SK-N-SH treated with all-trans-retinoic acid at 6 μM for 48 hours (cell line): ENCODE results near the gene GPR183.

Experiments used
- ATAC-seq: fragments of 200-7000 bp; cut with Tn5 transposase; 3 replicates; pipeline ENCODE4 v1.9.1; 2020; ENCODE audit warnings: mild to moderate bottlenecking, moderate library complexity
- ARNTL ChIP-seq: fragments of 450-650 bp; formaldehyde crosslinking; IDR thresholded peaks from 2 replicates; pipeline ENCODE4 v1.5.0; 2020; ENCODE audit warnings: low read depth, mild to moderate bottlenecking, moderate library complexity, borderline replicate concordance
- BACH2 ChIP-seq: fragments of 250-450 bp; sonication (Bioruptor Pico); IDR thresholded peaks from 2 replicates; pipeline ENCODE4 v1.9.0; 2021; ENCODE audit warnings: mild to moderate bottlenecking, borderline replicate concordance
- CSDC2 ChIP-seq: fragments of 250-450 bp; sonication (Bioruptor Pico); IDR thresholded peaks from 2 replicates; pipeline ENCODE4 v1.5.0; 2020; ENCODE audit warnings: mild to moderate bottlenecking, moderate library complexity
- ESRRG ChIP-seq: fragments of 250-450 bp; sonication (Bioruptor Pico); IDR thresholded peaks from 2 replicates; pipeline ENCODE4 v1.6.1; 2021; ENCODE audit warnings: mild to moderate bottlenecking
- GLIS3 ChIP-seq: fragments of 250-450 bp; sonication (Bioruptor Pico); IDR thresholded peaks from 2 replicates; pipeline ENCODE4 v1.5.0; 2020; ENCODE audit warnings: mild to moderate bottlenecking, moderate library complexity
- ISL1 ChIP-seq: fragments of 250-450 bp; sonication (Bioruptor Pico); IDR thresholded peaks from 2 replicates; pipeline ENCODE4 v2.1.2; 2022; ENCODE audit warnings: mild to moderate bottlenecking, moderate library complexity
- OSR1 ChIP-seq: fragments of 250-450 bp; sonication (Bioruptor Pico); IDR thresholded peaks from 2 replicates; pipeline ENCODE4 v1.8.0; 2022; ENCODE audit warnings: moderate library complexity, mild to moderate bottlenecking, inconsistent platforms
- PPARA ChIP-seq: fragments of 250-450 bp; sonication (Bioruptor Pico); IDR thresholded peaks from 2 replicates; pipeline ENCODE4 v1.5.0; 2020; ENCODE audit warnings: mild to moderate bottlenecking, borderline replicate concordance
- RARB ChIP-seq: fragments of 250-450 bp; sonication (Bioruptor Pico); IDR thresholded peaks from 2 replicates; pipeline ENCODE4 v1.8.0; 2021; ENCODE audit warnings: mild to moderate bottlenecking, moderate library complexity
- SNAI2 ChIP-seq: fragments of 250-450 bp; sonication (Bioruptor Pico); IDR thresholded peaks from 2 replicates; pipeline ENCODE4 v1.5.0; 2020; ENCODE audit warnings: mild to moderate bottlenecking, moderate library complexity
- TCF4 ChIP-seq: fragments of 250-450 bp; sonication (Bioruptor Pico); IDR thresholded peaks from 2 replicates; pipeline ENCODE4 v1.8.0; 2021; ENCODE audit warnings: mild to moderate bottlenecking, moderate library complexity, borderline replicate concordance
- TOX ChIP-seq: fragments of 250-450 bp; sonication (Bioruptor Pico); IDR thresholded peaks from 2 replicates; pipeline ENCODE4 v1.8.0; 2021; ENCODE audit warnings: mild to moderate bottlenecking, moderate library complexity, borderline replicate concordance
- ZC3H10 ChIP-seq: fragments of 250-450 bp; sonication (Bioruptor Pico); IDR thresholded peaks from 2 replicates; pipeline ENCODE4 v1.5.1; 2021; ENCODE audit warnings: mild to moderate bottlenecking, moderate library complexity
- ZFP3 ChIP-seq: fragments of 250-450 bp; sonication (Bioruptor Pico); IDR thresholded peaks from 2 replicates; pipeline ENCODE4 v1.5.0; 2020; ENCODE audit warnings: mild to moderate bottlenecking, moderate library complexity
- ZNF565 ChIP-seq: fragments of 450-650 bp; formaldehyde crosslinking; conservative IDR thresholded peaks from 2 replicates; pipeline ENCODE4 v1.5.0; 2020; ENCODE audit warnings: low read depth, mild to moderate bottlenecking, moderate library complexity
- ZNF8 ChIP-seq: fragments of 450-650 bp; formaldehyde crosslinking; IDR thresholded peaks from 2 replicates; pipeline ENCODE4 v1.5.0; 2020; ENCODE audit warnings: mild to moderate bottlenecking, moderate library complexity
- TF ChIP-seq, protein P1 (sequence below): fragments of 250-450 bp; sonication (Bioruptor Pico); IDR thresholded peaks from 2 replicates; pipeline ENCODE4 v1.8.0; 2021; ENCODE audit warnings: low read depth, mild to moderate bottlenecking, moderate library complexity, borderline replicate concordance
- TF ChIP-seq, protein P2 (sequence below): fragments of 250-450 bp; sonication (Bioruptor Pico); IDR thresholded peaks from 2 replicates; pipeline ENCODE4 v1.8.0; 2020; ENCODE audit warnings: mild to moderate bottlenecking, moderate library complexity, borderline replicate concordance
- TF ChIP-seq, protein P3 (sequence below): fragments of 250-450 bp; sonication (Bioruptor Pico); IDR thresholded peaks from 2 replicates; pipeline ENCODE4 v1.5.1; 2021; ENCODE audit warnings: mild to moderate bottlenecking, moderate library complexity
- TF ChIP-seq, protein P4 (sequence below): fragments of 250-450 bp; sonication (Bioruptor Pico); IDR thresholded peaks from 2 replicates; pipeline ENCODE4 v1.5.1; 2020; ENCODE audit warnings: low read depth, mild to moderate bottlenecking, moderate library complexity
- TF ChIP-seq, protein P5 (sequence below): fragments of 250-450 bp; sonication (Bioruptor Pico); IDR thresholded peaks from 2 replicates; pipeline ENCODE4 v1.5.0; 2020; ENCODE audit warnings: mild to moderate bottlenecking, moderate library complexity

GPR183 gene

DNA sequence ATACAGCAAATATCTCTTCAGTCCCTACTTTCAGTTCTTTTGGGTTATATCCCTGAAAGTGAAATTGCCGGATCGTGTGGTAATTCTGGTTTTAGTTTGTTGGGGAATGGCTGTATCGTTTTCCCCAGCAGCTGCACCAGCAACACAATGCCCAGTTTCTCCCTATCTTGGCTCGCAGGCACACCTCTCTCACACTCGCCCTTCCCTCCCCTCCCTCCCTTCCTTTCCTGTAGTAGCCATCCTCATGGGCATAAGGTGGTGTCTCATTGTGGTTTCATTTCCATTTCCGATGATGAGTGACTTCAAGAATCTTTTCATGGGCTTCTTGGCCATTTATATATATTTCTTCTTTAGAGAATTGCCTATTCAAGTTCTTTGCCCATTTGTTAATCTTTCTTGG is 40.4 kb downstream of the GPR183 start:
- no peak for ATAC-seq
- TF ChIP-seq ESRRG (CRISPR knock-in tag), result no peak
- TF ChIP-seq, all 23 proteins: peak for 0

DNA sequence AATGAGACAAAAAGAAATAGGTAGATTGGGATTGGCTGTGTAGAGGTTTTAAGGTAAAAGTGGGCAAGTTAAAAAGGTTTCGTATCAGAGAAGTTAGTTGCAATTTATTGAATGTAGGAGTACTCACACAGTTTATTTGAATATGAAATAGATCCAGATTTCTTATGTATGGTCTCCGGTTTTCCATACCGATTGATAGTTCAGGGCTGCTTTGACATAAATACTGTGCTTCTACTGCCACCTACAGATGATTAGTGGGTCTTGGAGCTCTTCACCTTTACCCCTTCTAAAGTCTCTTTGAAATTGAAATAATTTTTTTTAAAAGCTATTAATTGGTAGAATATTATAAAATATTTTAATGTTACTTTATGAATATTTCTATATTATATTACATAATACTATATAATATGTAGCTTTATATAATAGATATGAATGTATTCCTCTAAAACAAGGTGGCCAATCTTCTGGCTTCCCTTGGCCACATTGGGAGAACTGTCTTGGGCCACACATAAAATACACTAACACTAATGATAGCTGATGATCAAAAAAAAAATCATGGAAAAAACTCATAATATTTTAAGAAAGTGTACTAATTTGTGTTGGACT is 41.3 kb downstream of the GPR183 start:
- peak; percentile 84 for ATAC-seq
- TF ChIP-seq ESRRG (CRISPR knock-in tag) (no peak), RARB (CRISPR knock-in tag) (no peak), TOX (CRISPR knock-in tag) (no peak), GLIS3 (CRISPR knock-in tag) (no peak), BACH2 (CRISPR knock-in tag) (no peak), OSR1 (CRISPR knock-in tag) (no peak), ZNF8 (no peak), ISL1 (CRISPR knock-in tag) (no peak), ZFP3 (CRISPR knock-in tag) (no peak), CSDC2 (CRISPR knock-in tag) (no peak), SNAI2 (CRISPR knock-in tag) (no peak), ARNTL (CRISPR knock-in tag) (no peak), PPARA (CRISPR knock-in tag) (no peak), ZNF565 (CRISPR knock-in tag) (no peak), ZC3H10 (CRISPR knock-in tag) (no peak)
- TF ChIP-seq, protein P1, sequence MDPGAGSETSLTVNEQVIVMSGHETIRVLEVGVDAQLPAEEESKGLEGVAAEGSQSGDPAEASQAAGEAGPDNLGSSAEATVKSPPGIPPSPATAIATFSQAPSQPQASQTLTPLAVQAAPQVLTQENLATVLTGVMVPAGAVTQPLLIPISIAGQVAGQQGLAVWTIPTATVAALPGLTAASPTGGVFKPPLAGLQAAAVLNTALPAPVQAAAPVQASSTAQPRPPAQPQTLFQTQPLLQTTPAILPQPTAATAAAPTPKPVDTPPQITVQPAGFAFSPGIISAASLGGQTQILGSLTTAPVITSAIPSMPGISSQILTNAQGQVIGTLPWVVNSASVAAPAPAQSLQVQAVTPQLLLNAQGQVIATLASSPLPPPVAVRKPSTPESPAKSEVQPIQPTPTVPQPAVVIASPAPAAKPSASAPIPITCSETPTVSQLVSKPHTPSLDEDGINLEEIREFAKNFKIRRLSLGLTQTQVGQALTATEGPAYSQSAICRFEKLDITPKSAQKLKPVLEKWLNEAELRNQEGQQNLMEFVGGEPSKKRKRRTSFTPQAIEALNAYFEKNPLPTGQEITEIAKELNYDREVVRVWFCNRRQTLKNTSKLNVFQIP, result no peak
- TF ChIP-seq, protein P2, sequence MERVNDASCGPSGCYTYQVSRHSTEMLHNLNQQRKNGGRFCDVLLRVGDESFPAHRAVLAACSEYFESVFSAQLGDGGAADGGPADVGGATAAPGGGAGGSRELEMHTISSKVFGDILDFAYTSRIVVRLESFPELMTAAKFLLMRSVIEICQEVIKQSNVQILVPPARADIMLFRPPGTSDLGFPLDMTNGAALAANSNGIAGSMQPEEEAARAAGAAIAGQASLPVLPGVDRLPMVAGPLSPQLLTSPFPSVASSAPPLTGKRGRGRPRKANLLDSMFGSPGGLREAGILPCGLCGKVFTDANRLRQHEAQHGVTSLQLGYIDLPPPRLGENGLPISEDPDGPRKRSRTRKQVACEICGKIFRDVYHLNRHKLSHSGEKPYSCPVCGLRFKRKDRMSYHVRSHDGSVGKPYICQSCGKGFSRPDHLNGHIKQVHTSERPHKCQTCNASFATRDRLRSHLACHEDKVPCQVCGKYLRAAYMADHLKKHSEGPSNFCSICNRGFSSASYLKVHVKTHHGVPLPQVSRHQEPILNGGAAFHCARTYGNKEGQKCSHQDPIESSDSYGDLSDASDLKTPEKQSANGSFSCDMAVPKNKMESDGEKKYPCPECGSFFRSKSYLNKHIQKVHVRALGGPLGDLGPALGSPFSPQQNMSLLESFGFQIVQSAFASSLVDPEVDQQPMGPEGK (CRISPR knock-in tag), result no peak
- TF ChIP-seq, protein P3, sequence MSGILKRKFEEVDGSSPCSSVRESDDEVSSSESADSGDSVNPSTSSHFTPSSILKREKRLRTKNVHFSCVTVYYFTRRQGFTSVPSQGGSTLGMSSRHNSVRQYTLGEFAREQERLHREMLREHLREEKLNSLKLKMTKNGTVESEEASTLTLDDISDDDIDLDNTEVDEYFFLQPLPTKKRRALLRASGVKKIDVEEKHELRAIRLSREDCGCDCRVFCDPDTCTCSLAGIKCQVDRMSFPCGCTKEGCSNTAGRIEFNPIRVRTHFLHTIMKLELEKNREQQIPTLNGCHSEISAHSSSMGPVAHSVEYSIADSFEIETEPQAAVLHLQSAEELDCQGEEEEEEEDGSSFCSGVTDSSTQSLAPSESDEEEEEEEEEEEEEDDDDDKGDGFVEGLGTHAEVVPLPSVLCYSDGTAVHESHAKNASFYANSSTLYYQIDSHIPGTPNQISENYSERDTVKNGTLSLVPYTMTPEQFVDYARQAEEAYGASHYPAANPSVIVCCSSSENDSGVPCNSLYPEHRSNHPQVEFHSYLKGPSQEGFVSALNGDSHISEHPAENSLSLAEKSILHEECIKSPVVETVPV (CRISPR knock-in tag), result no peak
- TF ChIP-seq, protein P4, sequence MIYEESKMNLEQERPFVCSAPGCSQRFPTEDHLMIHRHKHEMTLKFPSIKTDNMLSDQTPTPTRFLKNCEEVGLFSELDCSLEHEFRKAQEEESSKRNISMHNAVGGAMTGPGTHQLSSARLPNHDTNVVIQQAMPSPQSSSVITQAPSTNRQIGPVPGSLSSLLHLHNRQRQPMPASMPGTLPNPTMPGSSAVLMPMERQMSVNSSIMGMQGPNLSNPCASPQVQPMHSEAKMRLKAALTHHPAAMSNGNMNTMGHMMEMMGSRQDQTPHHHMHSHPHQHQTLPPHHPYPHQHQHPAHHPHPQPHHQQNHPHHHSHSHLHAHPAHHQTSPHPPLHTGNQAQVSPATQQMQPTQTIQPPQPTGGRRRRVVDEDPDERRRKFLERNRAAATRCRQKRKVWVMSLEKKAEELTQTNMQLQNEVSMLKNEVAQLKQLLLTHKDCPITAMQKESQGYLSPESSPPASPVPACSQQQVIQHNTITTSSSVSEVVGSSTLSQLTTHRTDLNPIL (CRISPR knock-in tag), result no peak
- TF ChIP-seq, protein P5, sequence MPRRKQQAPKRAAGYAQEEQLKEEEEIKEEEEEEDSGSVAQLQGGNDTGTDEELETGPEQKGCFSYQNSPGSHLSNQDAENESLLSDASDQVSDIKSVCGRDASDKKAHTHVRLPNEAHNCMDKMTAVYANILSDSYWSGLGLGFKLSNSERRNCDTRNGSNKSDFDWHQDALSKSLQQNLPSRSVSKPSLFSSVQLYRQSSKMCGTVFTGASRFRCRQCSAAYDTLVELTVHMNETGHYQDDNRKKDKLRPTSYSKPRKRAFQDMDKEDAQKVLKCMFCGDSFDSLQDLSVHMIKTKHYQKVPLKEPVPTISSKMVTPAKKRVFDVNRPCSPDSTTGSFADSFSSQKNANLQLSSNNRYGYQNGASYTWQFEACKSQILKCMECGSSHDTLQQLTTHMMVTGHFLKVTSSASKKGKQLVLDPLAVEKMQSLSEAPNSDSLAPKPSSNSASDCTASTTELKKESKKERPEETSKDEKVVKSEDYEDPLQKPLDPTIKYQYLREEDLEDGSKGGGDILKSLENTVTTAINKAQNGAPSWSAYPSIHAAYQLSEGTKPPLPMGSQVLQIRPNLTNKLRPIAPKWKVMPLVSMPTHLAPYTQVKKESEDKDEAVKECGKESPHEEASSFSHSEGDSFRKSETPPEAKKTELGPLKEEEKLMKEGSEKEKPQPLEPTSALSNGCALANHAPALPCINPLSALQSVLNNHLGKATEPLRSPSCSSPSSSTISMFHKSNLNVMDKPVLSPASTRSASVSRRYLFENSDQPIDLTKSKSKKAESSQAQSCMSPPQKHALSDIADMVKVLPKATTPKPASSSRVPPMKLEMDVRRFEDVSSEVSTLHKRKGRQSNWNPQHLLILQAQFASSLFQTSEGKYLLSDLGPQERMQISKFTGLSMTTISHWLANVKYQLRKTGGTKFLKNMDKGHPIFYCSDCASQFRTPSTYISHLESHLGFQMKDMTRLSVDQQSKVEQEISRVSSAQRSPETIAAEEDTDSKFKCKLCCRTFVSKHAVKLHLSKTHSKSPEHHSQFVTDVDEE (CRISPR knock-in tag), result no peak

DNA sequence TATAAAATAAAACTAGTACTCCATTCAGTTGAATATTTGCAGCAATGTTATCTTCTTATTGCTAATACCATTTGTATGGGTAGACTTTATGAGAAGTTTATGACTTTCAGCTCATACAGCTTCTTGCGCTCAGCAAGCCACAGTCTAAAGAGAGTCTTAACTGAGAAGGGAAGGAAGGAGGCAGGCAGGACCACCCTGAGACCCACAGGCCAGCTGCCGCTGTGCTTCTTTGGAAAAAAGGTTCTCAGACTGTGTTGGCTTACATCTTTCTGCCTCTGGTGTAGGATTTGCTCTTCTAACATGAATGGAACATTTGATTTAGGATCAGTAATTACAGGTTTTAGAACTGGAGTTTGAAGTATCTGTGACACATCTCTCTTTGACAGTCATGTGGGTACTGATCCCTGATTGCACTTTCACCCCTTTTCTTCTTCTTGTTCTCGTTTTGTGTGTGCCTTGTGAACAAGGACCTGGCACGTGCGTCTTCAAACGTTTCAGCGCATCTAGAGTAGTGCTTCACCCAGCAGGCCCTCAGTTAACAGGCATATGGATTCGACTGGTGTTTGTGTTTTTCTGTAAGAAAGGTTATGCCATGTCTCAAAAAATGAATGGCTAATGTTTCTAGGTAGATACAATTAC is 41.9 kb downstream of the GPR183 start:
- no peak for ATAC-seq
- TF ChIP-seq TCF4 (CRISPR knock-in tag) (no peak), ZNF565 (CRISPR knock-in tag) (no peak), ARNTL (CRISPR knock-in tag) (no peak), SNAI2 (CRISPR knock-in tag) (no peak), ZNF8 (no peak), PPARA (CRISPR knock-in tag) (no peak), OSR1 (CRISPR knock-in tag) (no peak), ISL1 (CRISPR knock-in tag) (no peak), GLIS3 (CRISPR knock-in tag) (no peak)
- TF ChIP-seq, protein P4 (CRISPR knock-in tag), result no peak
- TF ChIP-seq, protein P3 (CRISPR knock-in tag), result no peak
